GM21576 (cell line): ENCODE results near the gene SIPA1L3.
"Not testable (repeated sequence)": the region's sequence is repeated elsewhere in the genome, so short reads cannot be mapped to it uniquely, and the experiment has no call there.

Experiments
- ATAC-seq: cut with Tn5 transposase; IDR thresholded peaks from one replicate; pipeline ENCODE4 v1.9.1; 2021; ENCODE audit warnings: mild to moderate bottlenecking, moderate library complexity; ENCODE audit not compliant: unreplicated experiment

The SIPA1L3 gene

GRCh38 chr19:38062959-38063761 is 156.2 kb downstream of the SIPA1L3 start:
- ATAC-seq, result no peak

GRCh38 chr19:38063928-38064327 is 156.9 kb downstream of the SIPA1L3 start:
- ATAC-seq, result no peak

GRCh38 chr19:38064661-38065425 is 157.8 kb downstream of the SIPA1L3 start:
- no peak for ATAC-seq

GRCh38 chr19:38065775-38066174 is 158.8 kb downstream of the SIPA1L3 start:
- not testable (repeated sequence) for ATAC-seq

GRCh38 chr19:38068826-38069225 is 161.8 kb downstream of the SIPA1L3 start:
- no peak for ATAC-seq

- ATAC-seq, result no peak
These were observed 163.6 kb downstream of the SIPA1L3 start for GRCh38 chr19:38070573-38070972.

GRCh38 chr19:38071054-38071453 is 164.0 kb downstream of the SIPA1L3 start:
- not testable (repeated sequence) for ATAC-seq

- ATAC-seq, result no peak
These were observed 164.6 kb downstream of the SIPA1L3 start for GRCh38 chr19:38071647-38072046.

GRCh38 chr19:38072776-38073750 is 166.1 kb downstream of the SIPA1L3 start:
- no peak for ATAC-seq

GRCh38 chr19:38073841-38074685 is 167.1 kb downstream of the SIPA1L3 start:
- ATAC-seq, result no peak

- no peak for ATAC-seq
These were observed 169.3 kb downstream of the SIPA1L3 start for GRCh38 chr19:38076337-38076736.

GRCh38 chr19:38078302-38078930 is 171.4 kb downstream of the SIPA1L3 start:
- no peak for ATAC-seq

GRCh38 chr19:38079926-38080380 is 172.9 kb downstream of the SIPA1L3 start:
- peak; percentile 60 for ATAC-seq

GRCh38 chr19:38081547-38082255 is 174.7 kb downstream of the SIPA1L3 start:
- no peak for ATAC-seq

- ATAC-seq, result no peak
These were observed 175.5 kb downstream of the SIPA1L3 start for GRCh38 chr19:38082256-38083118.

GRCh38 chr19:38084196-38084595 is 177.2 kb downstream of the SIPA1L3 start:
- no peak for ATAC-seq

- ATAC-seq, result no peak
These were observed 182.4 kb downstream of the SIPA1L3 start for GRCh38 chr19:38089440-38089839.

GRCh38 chr19:38093154-38093553 is 186.1 kb downstream of the SIPA1L3 start:
- ATAC-seq, result no peak
